Measurements from ENCODE around the gene WDR31.
"Not testable (repeated sequence)": the region's sequence is repeated elsewhere in the genome, so short reads cannot be mapped to it uniquely, and the experiment has no call there.

Gene WDR31

GRCh38 chr9:113368348-113368981 lies 28.4 kb upstream of the WDR31 start:
- no peak for DNase-seq

GRCh38 chr9:113365652-113366051 lies 25.6 kb upstream of the WDR31 start:
- not testable (repeated sequence) for DNase-seq

- DNase-seq = no peak
Measured at GRCh38 chr9:113364951-113365350, 24.9 kb upstream of the WDR31 start.

- no peak for DNase-seq
Measured at GRCh38 chr9:113363336-113363735, 23.3 kb upstream of the WDR31 start.

- DNase-seq = no peak
Measured at GRCh38 chr9:113361304-113362018, 21.4 kb upstream of the WDR31 start.

GRCh38 chr9:113360242-113360842 lies 20.3 kb upstream of the WDR31 start:
- no peak for DNase-seq

GRCh38 chr9:113359385-113359784 lies 19.3 kb upstream of the WDR31 start:
- no peak for DNase-seq

GRCh38 chr9:113356686-113357292 lies 16.7 kb upstream of the WDR31 start:
- DNase-seq = no peak

- DNase-seq = no peak
Measured at GRCh38 chr9:113355040-113355596, 15.0 kb upstream of the WDR31 start.

- no peak for DNase-seq
Measured at GRCh38 chr9:113352411-113352810, 12.3 kb upstream of the WDR31 start.

- no peak for DNase-seq
Measured at GRCh38 chr9:113352006-113352405, 11.9 kb upstream of the WDR31 start.

- no peak for DNase-seq
Measured at GRCh38 chr9:113350937-113351336, 10.9 kb upstream of the WDR31 start.

GRCh38 chr9:113350107-113350661 lies 10.1 kb upstream of the WDR31 start:
- no peak for DNase-seq

GRCh38 chr9:113349445-113350094 lies 9.5 kb upstream of the WDR31 start, which contains the start of gene BSPRY:
Gene BSPRY, plus strand, starts transcription at chr9:113349541. Its CDS starts 39 bp downstream, at chr9:113349580.
- DNase-seq = peak; percentile 45

- DNase-seq = no peak
Measured at GRCh38 chr9:113349066-113349444, 9.0 kb upstream of the WDR31 start.

GRCh38 chr9:113348437-113348836 lies 8.4 kb upstream of the WDR31 start:
- no peak for DNase-seq

GRCh38 chr9:113345671-113346070 lies 5.6 kb upstream of the WDR31 start:
- DNase-seq = no peak

GRCh38 chr9:113345190-113345589 lies 5.1 kb upstream of the WDR31 start:
- no peak for DNase-seq

GRCh38 chr9:113343732-113344231 lies 3.7 kb upstream of the WDR31 start:
- no peak for DNase-seq

- no peak for DNase-seq
Measured at GRCh38 chr9:113341712-113342410, 1.8 kb upstream of the WDR31 start.

- DNase-seq = no peak
Measured at GRCh38 chr9:113337714-113338113, 2.4 kb downstream of the WDR31 start.

- DNase-seq = no peak
Measured at GRCh38 chr9:113331780-113332179, 8.3 kb downstream of the WDR31 start.
